ENCODE data around the gene PRPF6.

The PRPF6 gene

DNA sequence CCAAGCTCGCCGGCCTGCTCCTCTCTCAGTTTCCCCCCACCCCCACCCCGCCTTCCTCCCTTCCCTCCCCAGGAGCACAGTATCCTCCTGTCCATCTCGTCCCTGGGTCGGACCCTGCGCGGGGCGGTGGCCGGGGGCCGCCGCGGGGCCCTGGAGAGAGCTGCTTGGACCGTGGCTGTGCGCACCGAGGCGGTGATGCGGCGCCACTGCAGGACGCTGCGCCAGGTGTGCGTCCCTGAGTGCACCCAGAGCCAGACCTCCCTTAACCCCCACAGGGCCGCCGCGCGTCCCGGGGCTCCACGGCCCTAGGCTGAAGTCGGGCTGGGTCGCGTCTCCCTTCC lies 57.3 kb downstream of the PRPF6 start:
- peak; percentile 63 for DNase-seq

DNA sequence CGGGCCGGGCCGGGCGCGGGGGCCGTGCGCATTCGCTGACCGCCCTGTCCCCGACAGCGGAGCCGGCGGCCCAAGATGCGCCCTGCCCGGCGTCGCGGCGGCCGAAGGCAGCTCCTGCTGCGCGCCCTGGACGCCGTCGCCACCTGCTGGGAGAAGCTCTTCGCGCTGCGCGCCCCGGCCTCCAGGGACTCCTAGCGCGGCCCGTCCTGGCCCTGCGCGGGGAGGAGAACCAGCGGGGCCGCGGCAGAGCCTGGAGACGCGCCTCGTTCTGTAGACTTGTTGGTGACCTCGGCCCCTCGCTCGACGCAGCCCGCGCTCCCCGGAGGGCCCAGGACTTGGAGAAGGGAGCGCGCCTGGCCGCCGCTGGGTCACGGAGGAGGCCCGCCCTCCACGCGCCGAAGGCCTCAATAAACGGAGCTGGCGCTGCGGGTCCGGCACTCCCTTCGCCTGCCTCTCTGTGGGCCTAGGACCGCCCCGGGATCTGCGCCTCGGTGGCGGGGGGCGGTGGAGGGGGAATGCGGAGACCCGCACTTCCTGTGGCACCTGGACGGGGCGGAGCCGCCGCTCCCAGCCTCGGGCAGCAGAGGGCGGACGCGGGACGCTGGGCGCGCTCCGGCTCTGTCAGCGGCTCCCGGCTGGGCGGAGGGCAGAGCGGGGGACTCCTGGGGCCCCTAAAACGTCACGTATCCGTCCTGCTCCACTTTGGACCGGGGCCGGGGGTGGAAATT lies 57.8 kb downstream of the PRPF6 start:
- DNase-seq: peak; percentile 79

DNA sequence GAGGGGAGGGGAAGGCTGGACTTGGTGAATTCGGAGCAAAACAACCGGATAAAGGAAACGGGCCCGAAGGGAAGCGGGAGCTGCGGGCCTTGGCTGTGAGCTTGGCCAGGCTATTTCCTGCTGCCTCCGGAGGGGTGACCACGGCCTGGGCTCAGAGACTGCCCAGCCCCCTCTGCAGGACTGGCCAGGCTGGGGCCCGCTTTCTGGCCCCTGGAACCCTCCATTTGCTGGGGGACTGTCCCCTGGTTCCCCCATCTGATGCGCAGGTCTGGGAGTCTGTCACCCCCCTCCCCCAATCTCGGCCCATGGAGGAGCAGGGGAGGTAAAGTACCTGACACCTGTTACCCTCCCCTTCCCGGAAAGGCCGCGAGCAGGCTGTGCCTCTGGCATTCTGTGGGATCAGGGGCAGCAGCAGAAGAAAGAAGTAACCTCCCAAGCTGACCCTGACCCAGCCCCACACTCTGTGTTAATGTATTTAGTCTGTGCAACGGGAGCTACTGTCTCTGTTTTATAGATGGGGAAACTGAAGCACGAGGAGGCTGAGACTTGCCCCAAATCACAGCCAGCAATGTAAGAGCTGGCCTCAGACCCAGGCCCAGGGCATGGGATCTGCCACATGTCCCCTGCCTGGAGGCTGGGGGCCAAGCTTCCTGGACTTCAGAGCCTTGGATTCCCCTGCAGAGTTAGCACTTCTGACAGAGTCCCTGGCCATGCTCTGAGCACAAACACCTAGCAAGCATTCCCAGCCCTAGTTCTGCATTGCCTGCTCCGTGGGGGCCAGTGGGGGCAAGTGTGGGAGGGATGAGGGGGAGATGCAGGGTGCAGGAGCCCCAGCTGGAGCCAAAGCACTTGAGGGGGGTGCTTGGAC lies 58.6 kb downstream of the PRPF6 start:
- DNase-seq: peak; percentile 16

DNA sequence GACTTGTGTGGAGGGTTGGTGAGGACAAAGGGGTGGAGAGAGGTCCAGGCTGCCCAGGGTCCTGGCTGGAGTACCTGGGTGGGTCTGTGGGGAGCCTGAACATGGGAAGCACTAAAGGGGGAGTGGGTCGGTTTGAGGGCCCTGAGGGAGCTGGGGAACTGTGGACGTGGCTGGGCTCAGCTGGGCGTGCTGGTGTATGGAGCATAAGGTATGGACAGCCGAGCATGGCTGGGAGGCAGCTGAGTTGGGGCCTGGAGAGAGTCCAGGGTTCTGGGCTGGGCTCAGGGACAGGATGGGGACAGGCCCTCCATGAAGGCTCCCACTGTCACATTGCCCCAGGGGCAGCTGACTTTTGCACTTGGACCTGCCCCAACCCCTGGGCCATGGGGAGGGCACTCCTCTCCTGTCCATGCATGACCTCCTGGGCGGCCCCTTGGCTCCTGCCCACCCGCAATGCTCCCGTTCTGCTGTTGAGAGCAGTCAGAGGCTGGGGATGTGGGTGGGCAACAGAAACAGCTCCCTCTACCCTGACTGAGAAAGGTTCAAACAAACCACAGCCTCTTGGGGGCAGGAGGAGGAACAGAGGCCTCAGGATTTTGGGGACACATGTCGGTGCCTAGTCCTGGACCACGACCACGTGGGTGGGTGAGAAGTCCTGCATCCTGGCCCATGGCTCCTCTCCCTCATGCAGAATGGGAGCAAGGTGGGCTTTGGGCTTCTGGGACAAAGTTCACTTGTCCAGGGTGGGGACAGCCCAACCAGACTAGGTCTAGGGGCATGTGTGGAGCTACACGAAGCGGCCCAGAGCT lies 59.5 kb downstream of the PRPF6 start:
- DNase-seq: no peak

DNA sequence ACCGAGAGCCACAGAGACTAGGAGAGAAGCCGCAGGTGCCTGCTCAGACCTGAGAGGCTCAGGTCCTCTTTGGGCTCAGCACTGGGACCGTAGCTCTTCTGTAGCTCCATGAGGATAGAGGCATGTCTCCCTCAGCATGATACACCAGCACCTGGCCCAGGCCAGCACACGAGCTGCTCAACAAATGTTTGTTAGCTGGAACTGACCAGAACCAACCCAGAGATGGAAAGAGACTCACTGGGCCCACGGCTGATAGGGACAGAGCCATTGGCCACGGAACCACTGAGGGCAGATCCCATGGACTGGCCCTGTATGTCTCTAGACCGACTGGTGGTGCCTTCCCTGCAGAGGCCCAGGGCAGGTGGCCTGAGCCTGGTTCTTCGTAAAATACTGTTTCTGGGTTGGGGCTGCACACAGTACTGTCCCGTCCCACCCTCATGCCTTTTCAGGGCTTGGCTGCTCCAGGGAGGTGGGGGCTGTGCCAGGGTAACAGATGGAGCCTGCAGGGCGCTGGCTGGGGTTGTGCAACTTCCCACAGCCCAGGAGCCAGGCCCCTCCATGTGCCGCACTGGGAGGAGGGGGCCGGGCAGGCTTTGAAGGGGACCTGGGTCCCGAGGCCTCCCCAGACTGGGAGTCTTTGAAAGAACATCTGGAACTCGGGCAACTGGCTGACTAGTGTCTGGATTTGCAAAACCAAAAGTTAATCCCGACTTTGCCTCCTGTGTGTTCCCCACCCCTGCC lies 60.3 kb downstream of the PRPF6 start:
- peak; percentile 29 for DNase-seq

DNA sequence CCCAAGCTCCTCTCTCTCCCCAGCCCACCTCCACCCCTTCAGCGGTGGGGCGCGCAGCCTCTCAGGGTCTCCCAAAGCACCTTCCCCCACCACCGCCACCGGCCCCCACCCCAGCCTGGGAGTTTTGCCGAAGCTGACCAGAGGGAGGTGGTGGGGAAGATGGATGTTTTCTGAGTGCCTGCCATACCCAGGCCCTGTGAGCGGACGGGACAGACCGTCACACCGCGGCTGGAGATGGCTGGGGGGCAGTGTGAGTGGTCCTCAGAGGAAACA lies 60.8 kb downstream of the PRPF6 start:
- DNase-seq: no peak

DNA sequence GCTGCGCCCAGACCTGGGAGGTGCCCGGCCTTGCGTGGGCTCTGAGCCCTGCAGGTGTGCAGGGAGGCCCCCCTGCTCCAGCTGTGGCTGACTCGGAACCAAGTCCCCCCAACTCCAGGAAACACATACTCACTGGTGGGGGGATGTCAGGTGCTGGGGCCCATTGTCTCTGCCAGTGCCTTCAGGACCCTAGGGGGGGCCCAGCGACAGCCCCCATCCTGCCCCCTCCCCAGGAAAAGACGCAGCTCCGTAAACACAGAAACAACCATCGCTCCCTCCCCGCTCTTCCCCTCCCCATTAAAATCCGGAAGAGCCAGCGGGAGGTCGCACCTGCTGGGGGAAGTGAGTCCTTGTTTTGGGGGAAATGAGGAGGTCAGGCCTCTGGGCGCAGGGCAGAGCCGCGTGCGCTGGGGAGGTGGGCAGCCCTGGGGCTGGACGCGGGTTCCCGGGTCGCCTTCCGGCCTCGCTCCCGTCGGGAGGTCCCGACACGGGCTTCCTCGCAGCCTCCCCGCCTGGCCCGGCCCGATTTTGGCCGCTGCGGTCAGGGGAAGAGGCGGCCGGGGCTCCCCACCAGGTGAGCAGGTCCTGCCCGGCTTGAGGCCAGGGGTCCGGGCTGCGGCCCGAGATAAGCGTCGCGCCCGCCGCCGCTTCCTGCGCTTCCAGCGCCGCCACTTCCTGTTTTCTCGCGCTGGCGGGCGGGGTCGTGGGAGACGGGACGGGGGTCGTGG lies 61.3 kb downstream of the PRPF6 start:
- peak; percentile 39 for DNase-seq

DNA sequence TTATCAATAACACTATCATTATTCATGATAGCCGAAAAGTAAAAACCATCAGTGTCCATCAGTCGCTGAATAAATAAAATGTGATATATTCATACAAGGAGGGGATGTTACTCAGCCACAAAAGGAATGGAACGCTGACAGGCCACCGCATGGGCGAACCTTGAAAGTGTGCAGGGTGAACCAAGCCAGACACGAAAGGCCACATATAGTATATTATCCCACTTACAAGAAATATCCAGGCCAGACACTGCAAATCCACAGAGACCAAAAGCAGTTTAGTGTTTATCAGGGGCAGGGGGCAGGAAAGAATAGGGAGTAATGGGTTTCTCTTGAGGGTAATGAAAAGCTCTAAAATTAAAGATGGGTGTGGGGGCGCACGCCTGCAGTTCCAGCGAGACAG lies 62.8 kb downstream of the PRPF6 start:
- DNase-seq: no peak

DNA sequence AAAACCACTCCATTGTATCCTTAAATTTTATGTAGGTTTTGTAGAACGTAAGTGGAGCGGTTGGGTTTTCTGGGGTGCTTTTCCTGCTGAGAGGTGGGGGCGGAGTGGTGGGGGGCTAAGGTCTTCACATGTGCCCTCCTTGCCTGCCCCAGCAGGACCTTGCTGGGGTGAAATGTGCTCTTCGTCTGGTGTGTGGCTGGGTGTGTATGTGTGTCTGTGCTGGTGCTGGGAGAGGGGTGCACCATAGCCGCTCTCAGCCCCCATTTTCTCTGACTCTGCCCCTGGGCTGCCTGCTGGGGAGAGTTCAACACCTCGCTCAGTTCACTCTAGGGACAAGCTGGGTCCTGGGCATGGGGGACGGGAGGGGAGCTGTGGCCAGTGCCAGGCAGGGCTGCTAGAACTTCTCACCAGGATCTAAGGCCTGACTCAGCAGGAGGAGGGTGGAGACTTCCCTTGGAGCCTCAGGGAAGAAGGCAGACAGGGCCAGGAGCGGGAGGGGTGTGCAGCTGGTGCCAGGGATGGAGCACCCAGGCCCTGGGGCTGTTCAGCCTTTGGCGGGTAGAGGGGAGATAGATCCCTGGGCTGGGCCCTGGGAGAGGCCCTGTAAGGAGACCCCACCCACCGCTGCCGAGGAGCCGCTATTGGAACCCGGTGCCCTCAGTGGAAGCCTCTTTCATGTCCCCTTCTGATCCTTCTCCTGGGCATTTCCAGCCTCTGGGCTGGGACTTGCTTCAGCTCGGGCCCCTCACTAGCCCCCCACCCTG lies 63.7 kb downstream of the PRPF6 start:
- peak; percentile 51 for DNase-seq

DNA sequence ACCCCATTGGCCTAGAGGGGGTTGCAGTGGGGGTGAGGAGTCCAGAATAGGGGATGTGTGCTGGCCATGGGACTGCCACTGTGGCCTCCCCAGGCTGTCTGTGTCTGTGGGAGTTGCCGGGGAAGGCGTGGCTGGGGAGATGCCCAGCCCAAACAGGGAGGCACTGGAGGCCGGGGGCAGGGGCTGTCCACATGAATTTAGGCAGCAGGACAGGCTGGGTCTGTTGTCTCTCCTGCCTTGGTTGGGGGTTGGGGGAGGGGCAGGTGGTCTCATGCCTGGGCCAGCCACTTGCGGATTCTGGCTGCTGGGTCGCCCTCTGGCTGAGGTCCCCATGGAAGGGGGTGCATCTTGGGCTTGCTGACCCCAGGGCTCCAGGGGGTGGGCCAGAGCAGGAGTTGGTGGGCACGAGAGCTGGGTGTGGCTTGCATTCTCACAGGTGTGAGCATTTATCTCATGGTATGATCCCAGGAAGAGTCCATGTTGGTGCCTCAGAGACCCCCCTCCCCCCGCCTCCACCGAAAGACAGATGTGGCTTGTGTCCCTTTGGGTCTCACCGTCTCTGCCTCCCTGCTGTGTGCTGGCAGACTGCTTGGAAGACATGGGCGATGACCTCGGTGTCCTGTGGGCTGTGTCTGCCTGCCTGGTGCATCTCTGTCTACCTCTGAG lies 64.5 kb downstream of the PRPF6 start:
- DNase-seq: peak; percentile 19

DNA sequence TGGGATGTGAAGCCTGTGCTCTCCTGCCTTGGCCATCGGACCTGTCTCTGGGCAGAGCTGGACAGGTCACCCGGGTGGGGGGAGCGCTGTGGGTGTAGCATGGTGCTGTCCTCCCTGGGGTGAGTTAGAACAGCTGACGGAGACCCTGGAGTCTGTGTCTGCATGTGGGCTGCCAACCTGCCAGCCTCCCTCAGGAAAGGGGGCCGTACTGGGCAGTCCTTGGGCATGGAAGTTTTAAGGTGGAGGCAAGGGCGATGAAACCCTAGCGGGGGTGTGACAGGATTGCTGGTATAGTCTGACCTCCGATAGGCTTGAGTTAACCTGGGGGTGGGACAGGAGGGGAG lies 66.1 kb downstream of the PRPF6 start:
- no peak for DNase-seq

DNA sequence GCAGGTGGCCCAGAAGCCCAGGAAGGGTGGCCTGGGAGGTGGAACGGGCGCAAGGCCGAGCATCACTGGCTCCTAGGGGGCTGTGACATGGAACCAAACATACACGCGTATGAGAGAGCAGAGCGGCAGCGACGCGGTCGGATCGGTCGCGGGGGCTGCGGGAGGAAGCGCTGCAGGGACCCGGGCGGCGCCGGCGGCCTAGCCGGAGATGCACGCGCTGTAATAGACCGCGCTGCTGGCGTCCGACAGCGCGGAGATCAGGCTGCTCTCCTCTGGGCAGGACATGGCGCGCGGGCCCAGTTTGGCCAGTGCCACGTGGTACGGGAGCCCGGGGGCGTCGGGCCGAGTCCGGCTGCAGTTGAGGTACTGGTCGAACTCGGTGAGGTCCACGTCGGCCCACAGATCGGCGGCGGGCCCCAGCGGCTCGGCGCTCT lies 67.1 kb downstream of the PRPF6 start:
- no peak for DNase-seq

DNA sequence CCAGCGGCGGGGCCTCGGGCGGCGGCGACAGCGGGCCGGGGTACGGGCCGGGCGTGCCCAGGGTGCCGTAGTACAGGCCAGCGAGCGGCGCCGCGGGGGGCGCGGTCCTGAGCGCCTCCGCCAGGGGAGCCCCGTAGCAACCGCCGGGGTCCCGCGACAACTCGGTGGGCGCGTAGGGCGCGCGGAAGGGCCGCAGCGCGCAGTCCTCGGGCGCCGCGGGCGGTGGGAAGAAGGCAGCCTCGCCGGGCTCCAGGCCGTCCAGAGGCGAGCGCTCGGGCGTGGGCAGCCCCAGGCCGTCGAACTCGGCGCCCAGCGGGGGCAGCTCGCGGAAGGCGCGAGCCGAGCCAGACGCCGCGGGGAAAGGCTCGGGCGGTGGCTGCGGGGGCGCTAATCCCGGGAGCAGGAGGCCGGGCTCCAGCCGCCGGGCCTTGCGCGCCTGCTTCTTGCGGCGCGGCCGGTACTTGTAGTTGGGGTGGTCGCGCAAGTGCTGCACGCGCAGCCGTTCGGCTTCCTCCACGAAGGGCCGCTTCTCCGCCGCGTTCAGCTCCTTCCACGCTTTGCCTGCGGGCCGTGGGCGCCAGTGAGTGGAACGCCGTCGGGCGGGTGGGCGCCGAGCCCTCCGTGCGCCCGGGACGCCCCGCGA lies 67.6 kb downstream of the PRPF6 start:
- DNase-seq: no peak

DNA sequence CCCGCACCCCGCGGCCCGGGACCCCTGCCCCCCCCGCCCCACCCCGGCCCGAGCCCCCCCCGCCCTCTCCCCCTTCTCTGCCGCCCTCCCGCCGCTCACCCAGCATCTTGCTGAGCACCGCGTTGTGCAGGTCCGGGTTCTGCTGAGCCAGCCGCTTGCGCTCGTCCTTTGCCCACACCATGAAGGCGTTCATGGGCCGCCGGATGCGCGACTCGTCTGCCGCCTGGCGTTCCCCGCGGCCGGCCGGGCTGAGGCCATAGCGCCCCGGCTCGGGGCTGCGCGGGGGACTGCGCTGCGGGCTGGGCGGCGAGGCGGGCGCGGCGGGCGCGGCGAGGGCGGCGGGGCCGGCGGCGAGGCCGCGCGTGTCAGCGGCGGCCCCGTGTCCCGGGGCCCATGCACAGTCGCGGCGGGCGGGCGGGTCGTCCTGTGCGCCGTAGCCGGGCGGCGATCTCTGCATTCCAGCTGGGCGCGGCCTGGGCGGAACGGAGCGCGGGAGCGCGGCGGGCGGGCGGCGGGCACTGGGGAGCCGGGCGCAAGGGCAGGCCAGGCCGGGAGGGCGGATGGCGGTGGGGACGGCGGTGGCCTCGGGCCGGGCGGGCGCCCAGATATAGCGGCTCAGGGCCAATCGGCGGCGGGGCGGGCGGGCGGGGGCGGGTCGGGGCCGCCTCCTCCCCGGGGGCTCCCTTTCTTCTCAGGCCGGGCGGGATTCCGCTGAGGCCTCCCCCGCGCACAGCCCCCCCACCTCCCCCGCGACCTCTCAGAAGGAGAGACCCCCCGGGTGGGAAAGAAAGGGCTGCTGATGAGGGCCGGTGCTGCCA lies 68.3 kb downstream of the PRPF6 start, which contains the start of gene SOX18:
TSS of gene SOX18 (minus strand) at position 580 of the 818 bp plus-strand sequence. CDS start at position 457, 123 bp downstream.
- peak; percentile 60 for DNase-seq

DNA sequence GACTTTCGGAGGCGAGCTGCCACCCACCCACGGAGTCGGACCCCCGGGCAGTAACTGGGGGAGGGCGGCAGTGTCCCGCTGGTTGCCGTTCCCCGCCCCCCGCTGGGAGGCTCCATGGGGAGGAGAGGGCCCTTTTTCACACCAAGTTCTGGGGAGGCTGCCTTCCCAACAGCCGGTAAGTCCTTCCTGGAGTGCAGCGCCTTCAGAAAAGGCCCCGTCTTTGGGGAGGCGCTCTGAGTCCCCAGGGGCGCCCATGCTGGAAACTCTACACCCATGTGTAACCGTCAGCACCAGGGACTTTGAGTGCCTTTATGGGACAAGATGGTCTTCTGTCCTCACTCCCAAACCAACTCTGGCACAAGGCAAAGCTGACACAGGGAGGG lies 68.9 kb downstream of the PRPF6 start:
- DNase-seq: no peak

DNA sequence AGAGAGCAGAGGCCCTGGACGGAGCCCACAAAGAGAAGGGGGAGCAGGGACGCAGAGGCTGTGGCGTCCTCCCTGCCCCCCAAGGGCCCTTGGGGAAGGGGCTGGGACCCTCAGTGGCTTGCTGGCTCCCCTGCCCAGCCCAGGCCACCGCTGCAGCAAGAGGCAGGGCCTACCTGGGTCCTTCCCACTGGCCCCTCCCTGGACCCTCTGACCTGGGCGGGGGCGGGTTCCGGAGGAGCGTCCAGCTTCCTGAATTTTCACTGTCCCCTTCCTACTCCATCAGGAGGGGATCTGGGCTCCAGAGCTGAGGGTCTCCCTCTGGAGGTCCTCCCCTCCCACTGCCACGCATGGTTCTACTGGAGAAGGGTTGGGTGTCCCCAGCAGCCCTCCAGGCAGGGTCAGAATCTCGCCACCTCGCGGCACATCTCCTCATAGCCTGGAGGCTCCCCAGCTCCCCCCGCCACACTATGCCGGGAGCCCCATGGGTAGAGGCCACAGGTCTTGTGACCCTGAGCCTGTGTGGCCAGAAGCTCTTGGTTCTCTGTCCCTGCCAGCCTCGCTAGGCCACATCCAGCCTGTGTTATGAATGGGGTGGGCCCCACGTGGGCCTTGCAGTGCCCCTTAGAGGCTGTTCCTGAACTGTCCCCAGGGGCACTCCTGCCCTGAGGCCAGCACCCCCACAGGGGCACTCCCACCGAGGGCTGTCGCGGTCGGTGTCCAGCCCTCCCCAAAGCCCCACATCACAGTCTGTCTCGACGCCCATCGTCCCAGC lies 69.5 kb downstream of the PRPF6 start:
- DNase-seq: no peak

DNA sequence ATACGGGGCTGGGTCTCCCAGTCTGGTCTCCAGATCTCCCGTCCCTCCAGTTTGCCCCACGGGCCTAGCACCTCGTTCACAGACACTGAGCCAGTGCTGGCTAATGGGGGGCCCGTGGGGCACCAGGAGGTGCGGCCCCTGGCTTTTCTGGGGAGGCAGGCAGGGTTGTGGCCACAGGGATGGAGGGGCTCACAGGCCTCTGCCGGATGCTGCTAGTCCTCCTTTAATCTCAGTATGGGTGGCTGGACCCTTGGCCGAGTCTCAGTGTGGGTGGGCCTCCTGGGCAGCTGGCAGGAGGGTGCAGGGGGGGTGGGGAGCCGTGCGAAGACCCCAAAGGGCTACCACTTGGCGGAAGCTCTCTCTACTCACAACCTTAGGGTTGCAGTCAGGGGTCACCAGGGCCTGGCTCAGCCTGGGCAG lies 70.1 kb downstream of the PRPF6 start:
- no peak for DNase-seq

DNA sequence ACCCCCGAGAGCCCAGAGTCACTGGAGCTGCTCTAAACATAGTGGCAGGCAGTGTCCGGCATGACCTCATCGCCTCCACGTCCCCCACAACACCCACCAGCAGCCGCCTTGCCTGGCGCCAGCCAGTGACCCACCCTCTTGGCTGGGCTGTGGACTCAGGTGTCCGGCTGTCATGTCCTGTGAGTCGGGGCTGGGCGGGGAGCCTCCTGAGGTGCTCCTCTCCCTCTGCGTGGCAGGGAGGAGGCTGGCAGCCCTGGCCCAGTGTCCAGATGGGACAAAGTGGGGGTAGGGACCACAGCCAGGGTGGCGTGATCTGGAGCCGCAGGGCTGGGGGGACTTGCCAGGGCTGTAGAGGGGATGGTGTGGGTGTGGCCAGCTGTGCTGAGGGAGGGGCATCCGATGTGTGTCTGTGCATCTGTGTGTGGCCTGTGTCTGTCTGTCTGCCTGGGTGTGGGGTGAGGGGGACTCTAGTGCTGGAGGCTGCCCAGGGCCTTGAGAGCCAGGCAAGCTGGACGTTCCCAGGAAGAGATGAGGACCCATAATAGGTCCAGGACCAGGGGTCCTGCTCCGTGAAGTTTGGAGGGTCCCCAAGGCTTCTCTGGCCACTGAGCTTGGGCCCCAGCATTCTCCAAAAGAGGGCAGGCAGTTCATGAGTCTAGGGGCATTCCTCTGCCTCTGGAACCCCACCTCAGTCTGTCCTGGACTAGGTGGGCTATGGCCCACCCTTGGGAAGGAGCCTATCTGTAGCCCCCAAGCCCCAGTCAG lies 70.8 kb downstream of the PRPF6 start:
- no peak for DNase-seq

All from NCI-H69 (cell line).